GM19351 (cell line): ENCODE measurements around the gene GLUD1.
"Not testable (repeated sequence)": the region's sequence is repeated elsewhere in the genome, so short reads cannot be mapped to it uniquely, and the experiment has no call there.

Source experiments
- ATAC-seq: cut with Tn5 transposase; IDR thresholded peaks from one replicate; pipeline ENCODE4 v1.9.1; 2021; ENCODE audit warnings: mild to moderate bottlenecking, moderate library complexity; ENCODE audit not compliant: unreplicated experiment

The GLUD1 gene

GRCh38 chr10:87007124-87007523 lies 87.5 kb downstream of the GLUD1 start:
- ATAC-seq: not testable (repeated sequence)

- no peak for ATAC-seq
Observed at GRCh38 chr10:87000491-87000890, 94.2 kb downstream of the GLUD1 start.
